Measurements from ENCODE around the gene SIPA1. TPM values are rescaled to one million over a fixed set of nuclear protein-coding genes. Genes with fewer than 3 reads are reported as not detected.

Gene SIPA1
- total and polyA plus RNA-seq, 2 of the 13 experiments (the other 11 are each of a cell fraction or from before 2014, with no cell fraction given), result 5.8 to 7.7 TPM

- ATAC-seq, result peak; percentile 77
- H3K36me3 ChIP-seq (replicated peaks in 1 of 2; ENCODE audit: control insufficient read depth in 1 of 2, insufficient read depth in 2 of 2, low read length in 2 of 2), result peaks cover 10 to 29% of the 10 kb centered on the region in 2 experiments
- 3% methylated on average over 16 of the region's 68 CpGs for WGBS (ENCODE audit: low lambda C conversion rate)
- H3K27ac ChIP-seq (ENCODE audit: extremely low read length, insufficient read depth, low read length), result peak overlapping the region; percentile 98
- DNase-seq (ENCODE audit: low spot score), result peak; percentile 86
- H3K27me3 ChIP-seq (ENCODE audit: control insufficient read depth in 1 of 2, insufficient read depth in 2 of 2, low read length in 2 of 2), result no peaks in the 10 kb centered on the region
- no peak overlapping the region for H2AFZ ChIP-seq (ENCODE audit: low read length)
- ChIA-PET POLR2A (interaction anchor here (0.7 to 4.3 kb wide), 29 partner anchors 8 to 606 kb away, joined by 3 to 78 read pairs (median 4); partner anchors contain the start of genes CCDC85B, FAU, FIBP and KAT5), CTCF (ENCODE audit: low intra/inter-chr PET ratio, low total read pairs) (no interaction called here)
- H4K20me1 ChIP-seq (ENCODE audit: insufficient read depth, low read length), result no peaks in the 10 kb centered on the region
- intact Hi-C loops (cut with micrococcal nuclease; ENCODE audit: unreplicated experiment) (no loop called here), in situ Hi-C loops (cut with HindIII; ENCODE audit: extremely low pct_ligation_motif_present, low pct_unique_long_range_greater_than_20kb) (no loop called here)
- peak; percentile 4 for FAIRE-seq
- peak overlapping the region; percentile 98 for H3K4me2 ChIP-seq (ENCODE audit: low read depth, low read length)
- H3K79me2 ChIP-seq (ENCODE audit: insufficient read depth, low read length), result no peaks in the 10 kb centered on the region
- peak overlapping the region; percentile 48 to 76 (median 54); a peak in 5 of 6 replicates for H3K4me3 ChIP-seq (replicated peaks in 1 of 3; ENCODE audit: insufficient read depth in 1 of 3, low read depth in 2 of 3, low read length in 3 of 3)
- peaks cover 35% of the 10 kb centered on the region for H3K4me1 ChIP-seq (ENCODE audit: insufficient read depth, low read length)
- H3K9ac ChIP-seq (ENCODE audit: insufficient read depth, low read depth, low read length), result peak overlapping the region; percentile 89
- BruUV-seq (replicated peaks), result TSS peak; percentile 91
- H3K9me3 ChIP-seq (ENCODE audit: low read length), result no peaks in the 10 kb centered on the region
- TF ChIP-seq PAX8 (CRISPR knock-in tag; IDR thresholded peaks at IDR 0.05; ENCODE audit: borderline replicate concordance), result no peak; the same call in 1 of the 2 replicates
- TF ChIP-seq ZNF20 (CRISPR knock-in tag; IDR thresholded peaks at IDR 0.05), result no peak
- TF ChIP-seq ZBTB43 (CRISPR knock-in tag; conservative IDR thresholded peaks at IDR 0.05), result peak; percentile 73
- TF ChIP-seq ZNF101 (CRISPR knock-in tag; IDR thresholded peaks at IDR 0.05; ENCODE audit: borderline replicate concordance, low read depth), result no peak
- TF ChIP-seq YEATS4 (CRISPR knock-in tag; IDR thresholded peaks at IDR 0.05; ENCODE audit: borderline replicate concordance), result 0 out of 2 replicates have a peak, but pooled peaks have one; percentile 32
- no peak for TF ChIP-seq SRF (IDR thresholded peaks at IDR 0.05; ENCODE audit: low read depth, low read length)
- TF ChIP-seq THAP8 (CRISPR knock-in tag; IDR thresholded peaks at IDR 0.05; ENCODE audit: borderline replicate concordance), result peak; percentile 80; the same call in 1 of the 2 replicates
- no peak for TF ChIP-seq ZNF615 (CRISPR knock-in tag; IDR thresholded peaks at IDR 0.05; ENCODE audit: borderline replicate concordance)
- TF ChIP-seq FOXK2 (IDR thresholded peaks at IDR 0.05), result no peak
- TF ChIP-seq RORA (CRISPR knock-in tag; IDR thresholded peaks at IDR 0.05), result no peak
- TF ChIP-seq ZNF367 (CRISPR knock-in tag; IDR thresholded peaks at IDR 0.05; ENCODE audit: borderline replicate concordance), result 0 out of 2 replicates have a peak, but pooled peaks have one; percentile 56
- TF ChIP-seq ARHGAP35 (CRISPR knock-in tag; IDR thresholded peaks at IDR 0.05; ENCODE audit: borderline replicate concordance), result peak; percentile 63; the same call in 1 of the 2 replicates
- TF ChIP-seq TCF12 (IDR thresholded peaks at IDR 0.05), result no peak
- peak; percentile 49; the same call in 1 of the 2 replicates for TF ChIP-seq TCF12 (CRISPR knock-in tag; IDR thresholded peaks at IDR 0.05)
- 0 out of 2 replicates have a peak, but pooled peaks have one; percentile 71 for TF ChIP-seq ZNF276 (CRISPR knock-in tag; IDR thresholded peaks at IDR 0.05; ENCODE audit: low read depth)
- TF ChIP-seq ZBTB8A (CRISPR knock-in tag; IDR thresholded peaks at IDR 0.05; ENCODE audit: borderline replicate concordance, low read depth), result no peak
- TF ChIP-seq CCAR2 (optimal IDR thresholded peaks at IDR 0.05; ENCODE audit: low read depth, low read length), result no peak
- TF ChIP-seq PITX1 (CRISPR knock-in tag; IDR thresholded peaks at IDR 0.05), result no peak; the same call in 1 of the 2 replicates
- no peak for TF ChIP-seq ZNF460 (CRISPR knock-in tag; IDR thresholded peaks at IDR 0.05; ENCODE audit: borderline replicate concordance)
- 0 out of 2 replicates have a peak, but pooled peaks have one; percentile 68 for TF ChIP-seq ZNF253 (CRISPR knock-in tag; IDR thresholded peaks at IDR 0.05; ENCODE audit: borderline replicate concordance)
- TF ChIP-seq FLYWCH1 (CRISPR knock-in tag; IDR thresholded peaks at IDR 0.05), result no peak
Measured at GRCh38 chr11:65652511-65653228, 14.8 kb downstream of the SIPA1 start.
